UCSD-AML1 (cell line): ENCODE data around the gene CAAP1.
"Not testable (repeated sequence)": the region's sequence is repeated elsewhere in the genome, so short reads cannot be mapped to it uniquely, and the experiment has no call there.

Source experiments
- DNase-seq: peaks from one replicate; lab custom pipeline; 2025; ENCODE audit not compliant: unreplicated experiment; lab: John Stamatoyannopoulos, UW

Gene CAAP1

DNA sequence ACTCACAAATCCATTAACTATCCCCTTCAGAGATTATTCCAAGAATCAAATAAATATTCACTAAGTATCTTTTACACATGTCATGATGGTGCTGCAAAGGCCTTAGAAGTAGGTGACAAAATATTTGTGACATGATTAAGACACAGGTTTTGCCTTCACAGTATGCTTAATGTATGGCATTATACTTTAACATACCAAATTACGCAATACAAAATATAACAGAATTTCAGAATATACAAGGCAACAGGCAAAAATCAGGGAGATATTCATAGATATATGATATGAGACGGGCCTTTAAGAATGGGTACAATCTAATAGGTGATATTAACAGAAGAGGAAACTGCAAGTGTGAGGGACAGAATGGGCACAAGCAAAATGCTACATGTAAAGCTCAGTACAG, 41.6 kb downstream of the CAAP1 start:
- DNase-seq: no peak

DNA sequence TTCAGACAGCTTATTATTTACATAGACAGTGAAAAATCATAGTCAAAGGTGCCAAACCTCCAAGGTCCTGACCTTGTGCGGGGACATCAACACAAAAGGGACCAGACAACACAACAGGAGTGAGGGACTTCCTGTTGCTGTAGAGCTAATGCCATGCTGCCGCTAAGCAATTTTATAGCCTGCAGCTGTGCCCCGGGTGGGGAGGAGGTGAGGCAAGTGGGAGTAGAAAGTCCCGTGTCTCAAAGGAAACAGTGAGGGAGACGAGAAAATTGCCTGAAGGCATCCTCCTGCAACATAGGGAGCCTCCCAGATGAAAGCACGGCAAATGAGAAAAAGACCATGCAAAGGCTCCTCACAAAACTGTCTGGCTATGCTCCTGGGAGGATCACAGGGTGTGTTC, 58.8 kb downstream of the CAAP1 start:
- DNase-seq: peak; percentile 5

DNA sequence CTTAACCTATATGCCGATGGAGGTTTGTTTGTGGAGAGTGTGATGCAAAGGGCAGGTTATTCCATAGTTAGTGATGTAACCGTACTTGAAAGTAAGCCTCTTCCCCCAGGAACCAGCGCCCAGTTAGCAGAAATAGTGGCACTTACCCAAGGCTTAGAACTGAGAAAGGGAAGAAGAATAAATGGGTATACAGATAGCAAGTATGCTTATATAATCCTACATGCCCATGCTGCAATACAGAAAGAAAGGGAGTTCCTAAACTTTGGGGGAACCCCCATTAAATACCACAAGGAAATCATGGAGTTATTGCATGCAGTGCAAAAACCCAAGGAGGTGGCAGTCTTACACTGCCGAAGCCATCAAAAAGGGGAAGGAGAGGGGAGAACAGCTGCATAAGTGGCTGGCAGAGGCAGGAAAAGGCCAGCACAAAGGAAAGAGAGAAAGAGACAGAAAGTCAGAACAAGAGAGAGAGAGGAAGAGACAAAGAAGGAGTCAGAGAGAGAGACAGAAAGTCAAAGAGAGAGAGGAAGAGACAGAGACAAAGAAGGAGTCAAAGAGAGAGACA, 64.1 kb downstream of the CAAP1 start:
- DNase-seq: not testable (repeated sequence)

DNA sequence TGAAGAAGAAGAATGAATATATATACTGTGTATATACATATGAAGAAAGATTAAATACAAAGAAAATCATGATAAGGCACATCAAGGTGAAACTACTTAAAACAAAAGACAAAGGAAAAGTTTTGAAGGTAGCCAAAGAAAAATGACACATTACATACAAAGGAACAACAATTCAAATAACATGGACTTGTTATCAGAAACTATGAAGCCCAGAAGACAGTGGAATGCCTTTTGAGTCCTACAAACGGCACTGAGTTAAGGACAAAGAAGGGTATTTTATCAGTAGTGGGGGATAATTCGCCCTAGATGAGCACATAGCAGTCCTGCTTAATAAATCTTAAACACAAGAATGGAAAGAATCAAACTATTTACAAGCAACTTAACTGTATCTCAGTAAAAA, 77.8 kb downstream of the CAAP1 start:
- DNase-seq: no peak

DNA sequence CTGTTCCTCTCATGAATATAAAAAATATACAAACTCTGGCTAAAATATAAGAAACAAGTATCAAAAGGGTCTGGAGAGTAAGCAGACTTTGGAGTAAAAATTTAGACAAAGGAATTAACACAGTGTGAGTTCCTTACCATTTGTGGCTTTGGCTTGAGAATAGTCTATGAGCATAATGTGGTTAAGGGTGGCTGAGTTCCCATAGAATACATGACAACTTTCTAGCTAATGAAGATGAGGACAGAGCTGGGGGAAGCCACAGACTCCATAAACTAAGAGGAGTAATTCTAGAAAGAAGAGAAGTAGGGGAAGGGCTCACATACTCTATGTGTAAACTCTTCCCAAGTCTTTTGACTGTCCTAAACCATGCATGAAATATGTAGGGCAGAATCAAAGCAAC, 79.4 kb downstream of the CAAP1 start:
- no peak for DNase-seq

DNA sequence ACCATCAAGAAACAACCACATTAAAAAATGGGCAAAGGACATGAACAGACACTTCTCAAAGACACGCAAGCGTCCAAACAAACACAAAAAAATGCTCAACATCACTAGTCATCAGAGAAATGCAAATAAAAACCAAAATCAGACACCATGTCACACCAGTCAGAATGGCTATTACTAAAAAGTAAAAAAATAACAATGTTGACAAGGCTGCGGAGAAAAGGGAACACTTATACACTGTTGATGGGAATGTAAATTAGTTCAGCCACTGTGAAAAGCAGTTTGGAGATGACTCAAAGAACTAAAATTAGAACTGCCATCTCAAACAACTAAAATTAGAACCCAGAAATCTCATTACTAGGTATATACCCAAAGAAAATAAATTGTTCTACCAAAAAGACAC, 80.4 kb downstream of the CAAP1 start:
- no peak for DNase-seq

DNA sequence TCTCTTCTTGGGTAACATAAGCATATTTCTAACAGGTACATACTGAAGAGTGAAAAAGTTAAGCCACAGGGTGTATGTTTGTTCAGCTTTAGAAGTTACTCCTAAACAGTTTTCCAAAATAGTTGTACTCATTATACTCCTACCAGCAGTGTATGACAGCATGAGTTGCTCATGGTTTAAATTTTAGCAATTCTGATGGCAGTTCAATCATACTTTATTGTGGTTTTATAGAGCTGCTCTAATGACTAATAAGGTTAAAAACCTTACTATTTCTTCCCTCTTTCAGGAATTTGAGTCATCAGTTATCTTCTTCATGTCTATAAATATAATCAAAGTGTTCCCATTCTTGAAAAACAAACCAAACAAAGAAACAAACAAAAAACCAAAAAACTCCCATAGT, 81.5 kb downstream of the CAAP1 start:
- no peak for DNase-seq

DNA sequence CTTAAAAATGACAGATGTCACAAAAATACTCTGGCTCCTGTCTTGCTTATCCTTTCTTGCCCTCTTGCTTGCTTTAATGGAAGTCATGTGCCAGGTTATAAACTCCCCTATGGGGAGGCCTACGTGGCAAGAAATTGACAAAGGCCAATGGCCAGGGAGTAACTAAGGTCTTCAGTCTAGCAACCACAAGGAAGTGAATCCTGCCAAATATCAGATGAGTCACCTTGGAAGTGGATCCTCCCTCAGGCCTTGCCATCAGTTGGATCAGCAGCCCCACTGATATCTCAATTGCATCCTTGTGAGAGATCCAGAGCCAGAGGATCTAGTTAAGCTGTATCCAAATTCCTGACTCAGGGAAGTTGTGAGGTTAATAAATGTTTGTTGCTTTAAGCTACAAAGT, 82.8 kb downstream of the CAAP1 start:
- no peak for DNase-seq

DNA sequence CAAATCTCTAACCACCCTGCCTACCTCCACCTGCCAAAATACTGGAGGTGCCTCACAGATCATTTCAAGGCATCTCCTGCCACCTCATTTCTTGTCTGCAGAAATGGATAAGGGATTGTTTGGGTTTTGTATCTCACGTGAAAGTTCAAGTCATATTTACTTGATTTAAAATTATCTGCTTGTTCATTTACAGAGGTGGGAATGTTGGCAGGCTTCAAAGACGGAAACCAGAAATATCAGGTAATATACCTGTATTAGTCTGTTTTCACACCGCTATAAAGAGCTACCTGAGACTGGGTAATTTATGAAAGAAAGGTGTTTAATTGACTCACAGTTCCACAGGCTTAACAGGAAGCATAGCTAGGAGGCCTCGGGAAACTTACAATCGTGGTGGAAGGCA, 85.4 kb downstream of the CAAP1 start:
- no peak for DNase-seq

DNA sequence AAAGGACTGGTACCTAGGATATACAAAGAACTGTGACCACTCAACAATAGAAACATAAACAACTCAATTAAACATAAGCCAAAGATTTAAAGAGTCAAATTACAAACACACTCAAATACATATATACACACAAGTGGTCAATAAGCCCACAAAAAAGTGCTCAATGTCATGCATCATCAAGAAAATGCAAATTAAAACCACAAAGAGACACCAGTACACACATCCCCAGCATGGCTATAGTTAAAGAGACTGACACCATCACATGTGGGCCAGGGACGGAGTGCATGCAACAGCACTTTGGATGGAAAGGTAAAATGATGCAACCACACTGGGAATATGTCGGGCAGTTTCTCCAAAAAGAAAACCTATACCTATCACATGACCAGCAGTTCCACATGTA, 89.7 kb downstream of the CAAP1 start:
- DNase-seq: no peak

DNA sequence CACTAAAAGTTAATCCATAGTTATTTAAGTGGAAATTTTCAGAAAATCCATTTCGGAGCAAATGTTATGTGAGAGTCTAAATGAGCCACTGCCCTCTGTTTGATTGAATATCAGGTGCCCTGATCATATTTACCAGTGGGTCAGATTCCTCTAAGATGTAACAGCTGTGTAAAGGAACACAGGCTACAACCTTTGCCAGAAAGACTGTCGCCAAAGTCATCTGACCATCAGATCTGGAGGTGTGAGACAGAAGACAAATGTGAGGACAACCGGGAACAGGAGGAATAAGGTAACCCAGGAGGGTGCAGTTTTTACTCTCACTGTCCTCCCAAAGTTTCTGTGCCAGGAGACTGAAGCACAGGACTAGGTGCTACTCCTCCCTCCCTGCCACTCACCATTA, 90.8 kb downstream of the CAAP1 start:
- no peak for DNase-seq

DNA sequence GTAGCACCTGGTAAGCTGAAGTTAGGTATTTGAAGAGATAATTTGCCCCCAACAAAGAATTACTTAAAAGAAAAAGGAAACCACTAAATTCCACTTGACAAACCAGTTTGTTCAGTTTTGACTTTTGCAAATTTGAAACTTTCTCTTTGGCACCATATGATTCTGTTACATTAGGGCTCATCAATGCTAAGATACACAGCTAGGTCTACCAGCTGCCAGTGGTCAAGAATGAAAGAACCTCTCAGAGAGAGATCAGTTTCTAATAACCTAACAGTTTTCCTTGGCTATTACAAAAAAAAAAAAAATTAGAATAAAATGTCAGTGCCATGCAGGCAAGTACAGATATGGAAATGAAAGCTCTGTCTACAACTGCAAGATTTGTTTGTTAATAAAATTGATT, 92.3 kb downstream of the CAAP1 start:
- DNase-seq: no peak

DNA sequence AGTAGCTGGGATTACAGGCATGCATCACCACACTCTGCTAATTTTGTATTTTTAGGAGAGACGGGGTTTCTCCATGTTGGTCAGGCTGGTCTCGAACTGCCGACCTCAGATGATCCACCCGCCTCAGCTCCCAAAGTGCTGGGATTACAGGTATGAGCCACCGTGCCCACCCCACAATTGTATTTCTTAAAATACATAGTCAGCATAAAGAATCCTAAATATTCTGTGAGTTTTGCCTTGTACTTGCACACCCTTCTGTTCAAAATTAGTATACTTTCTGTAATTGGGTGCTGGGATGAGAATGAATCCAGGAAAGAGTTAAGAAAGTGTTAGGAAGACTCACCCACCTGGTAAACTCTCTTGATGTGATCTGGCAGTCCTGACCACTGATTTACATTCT, 101.3 kb downstream of the CAAP1 start:
- no peak for DNase-seq
